MM.1S (cell line): Measurements from ENCODE around the gene EEF1A1.

Experiments used
- EZH2 ChIP-seq: fragments of 300-600 bp; sonication (generic); optimal IDR thresholded peaks from 2 replicates; pipeline ENCODE3; 2017; ENCODE audit warnings: low read depth, mild to moderate bottlenecking, antibody characterized with exemption, low read length, mixed read lengths
- EZH2phosphoT487 ChIP-seq: fragments of 300-600 bp; sonication (generic); IDR thresholded peaks from 2 replicates; pipeline ENCODE4 v1.6.1; 2018; ENCODE audit warnings: antibody characterized with exemption, low read length
- TF ChIP-seq, protein P1 (sequence below): fragments of 300-600 bp; sonication (generic); IDR thresholded peaks from 2 replicates; pipeline ENCODE4 v1.5.1; 2016; ENCODE audit warnings: antibody characterized with exemption, low read length, mixed read lengths

DNA sequence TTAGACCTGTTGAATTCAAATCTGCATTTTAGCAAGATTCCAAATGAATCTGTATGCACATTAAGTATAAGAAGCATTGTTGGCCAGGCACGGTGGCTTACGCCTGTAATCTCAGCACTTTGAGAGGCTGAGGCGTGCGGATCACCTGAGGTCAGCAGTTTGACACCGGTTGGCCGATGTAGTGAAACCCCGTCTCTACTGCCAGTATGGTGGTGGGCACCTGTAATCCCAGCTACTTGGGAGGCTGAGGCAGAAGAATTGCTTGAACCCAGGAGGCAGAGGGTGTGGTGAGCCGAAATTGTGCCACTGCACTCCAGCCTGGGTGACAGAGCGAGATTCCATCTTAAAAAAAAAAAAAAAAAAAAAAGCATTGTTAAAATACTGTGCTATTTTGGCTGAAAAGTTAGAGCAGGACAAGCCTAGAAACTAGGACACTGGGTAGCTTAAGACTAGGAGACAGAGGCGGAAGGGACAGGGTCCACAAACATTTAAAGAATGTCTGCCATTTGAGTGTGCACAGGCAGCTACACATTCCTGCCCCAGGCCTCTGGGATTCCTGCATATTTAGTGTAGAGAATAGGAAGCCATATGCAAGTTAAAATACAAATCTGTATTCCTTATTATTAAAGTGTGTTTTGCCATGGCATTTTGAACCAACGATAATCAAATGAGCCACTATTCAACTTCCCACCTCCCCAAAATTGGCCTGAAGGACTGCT lies 45.1 kb upstream of the EEF1A1 start:
- TF ChIP-seq, protein P1, sequence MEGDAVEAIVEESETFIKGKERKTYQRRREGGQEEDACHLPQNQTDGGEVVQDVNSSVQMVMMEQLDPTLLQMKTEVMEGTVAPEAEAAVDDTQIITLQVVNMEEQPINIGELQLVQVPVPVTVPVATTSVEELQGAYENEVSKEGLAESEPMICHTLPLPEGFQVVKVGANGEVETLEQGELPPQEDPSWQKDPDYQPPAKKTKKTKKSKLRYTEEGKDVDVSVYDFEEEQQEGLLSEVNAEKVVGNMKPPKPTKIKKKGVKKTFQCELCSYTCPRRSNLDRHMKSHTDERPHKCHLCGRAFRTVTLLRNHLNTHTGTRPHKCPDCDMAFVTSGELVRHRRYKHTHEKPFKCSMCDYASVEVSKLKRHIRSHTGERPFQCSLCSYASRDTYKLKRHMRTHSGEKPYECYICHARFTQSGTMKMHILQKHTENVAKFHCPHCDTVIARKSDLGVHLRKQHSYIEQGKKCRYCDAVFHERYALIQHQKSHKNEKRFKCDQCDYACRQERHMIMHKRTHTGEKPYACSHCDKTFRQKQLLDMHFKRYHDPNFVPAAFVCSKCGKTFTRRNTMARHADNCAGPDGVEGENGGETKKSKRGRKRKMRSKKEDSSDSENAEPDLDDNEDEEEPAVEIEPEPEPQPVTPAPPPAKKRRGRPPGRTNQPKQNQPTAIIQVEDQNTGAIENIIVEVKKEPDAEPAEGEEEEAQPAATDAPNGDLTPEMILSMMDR = no peak
- TF ChIP-seq EZH2 = no peak
- no peak for TF ChIP-seq EZH2phosphoT487
